NCI-H510A (cell line): ENCODE results near the gene TEP1.
A peak's percentile ranks its signal among the peaks of the same experiment; 100 is the strongest.
"Not testable (repeated sequence)": the region's sequence is repeated elsewhere in the genome, so short reads cannot be mapped to it uniquely, and the experiment has no call there.

Experiments used
- DNase-seq: peaks from one replicate; lab custom pipeline; 2025; lab: John Stamatoyannopoulos, UW

The TEP1 gene

DNA sequence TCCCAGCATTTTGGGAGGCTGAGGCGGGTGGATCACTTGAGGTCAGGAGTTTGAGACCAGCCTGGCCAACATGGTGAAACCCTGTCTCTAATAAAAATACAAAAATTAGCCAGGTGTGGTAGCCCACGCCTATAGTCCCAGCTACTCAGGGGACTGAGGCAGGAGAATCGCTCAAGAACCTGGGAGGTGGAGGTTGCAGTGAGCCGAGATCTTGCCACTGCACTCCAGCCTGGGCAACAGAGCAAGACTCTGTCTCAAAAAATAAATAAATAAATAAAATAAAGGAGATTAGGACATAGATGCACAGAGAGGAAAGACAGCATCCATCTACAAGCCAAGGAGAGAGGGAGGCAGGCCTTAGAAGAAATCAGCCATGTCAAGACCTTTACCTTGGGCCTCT is 72.3 kb downstream of the TEP1 start:
- not testable (repeated sequence) for DNase-seq

DNA sequence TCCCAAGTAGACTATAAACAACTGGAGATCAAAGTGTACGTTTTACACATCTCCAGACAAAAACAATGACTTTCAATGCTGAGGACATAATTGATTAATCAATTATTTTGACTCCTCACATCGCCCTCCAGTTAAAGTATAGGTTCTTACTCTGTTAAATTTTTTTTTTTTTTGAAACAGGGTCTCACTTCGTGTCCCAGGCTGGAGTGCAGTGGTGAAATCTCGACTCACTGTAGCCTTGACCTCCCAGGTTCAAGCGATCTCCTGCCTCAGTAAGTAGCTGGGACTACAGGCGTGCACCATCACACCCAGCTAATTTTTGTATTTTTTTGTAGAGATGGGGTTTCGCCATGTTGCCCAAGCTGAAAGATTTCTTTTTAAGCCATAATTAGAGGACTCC is 79.3 kb downstream of the TEP1 start:
- no peak for DNase-seq

DNA sequence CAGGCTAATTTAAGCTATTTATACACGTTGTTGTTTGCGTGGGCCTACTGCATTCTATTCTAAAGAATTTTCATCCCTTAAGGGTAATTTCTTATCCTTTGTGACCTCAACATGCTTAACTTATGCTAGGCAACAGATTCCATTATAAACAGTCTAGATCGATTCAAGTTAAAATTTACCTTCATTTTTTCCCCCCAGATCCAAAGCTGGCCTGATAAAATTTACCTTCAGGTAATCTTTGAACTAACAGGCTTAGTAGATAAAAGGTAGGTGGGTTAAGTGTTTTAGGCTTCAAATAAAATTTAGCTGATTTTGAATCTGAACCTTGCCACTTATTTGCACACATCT is 79.8 kb downstream of the TEP1 start:
- no peak for DNase-seq

DNA sequence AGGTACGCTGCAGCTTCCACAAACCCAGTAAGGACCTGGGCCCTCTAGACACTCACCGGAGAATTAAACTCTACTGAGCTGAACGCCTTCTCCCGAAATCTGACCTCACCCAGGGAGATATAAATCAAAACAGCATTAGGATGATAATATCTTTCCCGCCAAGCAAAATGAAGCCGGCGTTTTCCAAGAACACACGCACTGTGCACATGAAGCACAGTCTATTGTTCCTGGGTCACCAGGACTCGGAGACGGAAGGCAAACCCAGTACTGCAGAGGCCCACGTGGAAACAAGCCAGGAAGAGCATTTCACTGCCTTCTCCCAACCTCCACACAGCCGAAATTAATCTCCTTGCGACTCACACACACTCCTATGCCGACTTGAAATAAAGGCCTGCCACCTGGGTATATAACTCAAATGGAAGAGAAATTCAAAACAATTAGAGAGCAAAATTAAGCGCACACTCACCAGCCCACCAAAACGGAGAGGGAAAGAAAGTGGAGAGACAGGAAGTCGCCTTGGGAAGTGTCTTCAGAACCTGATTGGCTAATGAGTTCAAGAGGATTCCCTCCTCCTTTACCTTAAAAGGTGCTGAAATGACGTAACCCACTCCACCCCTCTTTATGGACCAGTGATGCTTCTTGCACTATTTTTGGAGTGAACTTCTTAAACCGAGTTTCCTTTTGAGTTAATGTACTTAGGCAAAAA is 80.4 kb downstream of the TEP1 start, which contains the start of gene CCNB1IP1:
TSS of gene CCNB1IP1 (minus strand) at position 492 of the 706 bp plus-strand sequence. CDS start 16,756 bp downstream, outside the sequence.
- peak; percentile 82 for DNase-seq

DNA sequence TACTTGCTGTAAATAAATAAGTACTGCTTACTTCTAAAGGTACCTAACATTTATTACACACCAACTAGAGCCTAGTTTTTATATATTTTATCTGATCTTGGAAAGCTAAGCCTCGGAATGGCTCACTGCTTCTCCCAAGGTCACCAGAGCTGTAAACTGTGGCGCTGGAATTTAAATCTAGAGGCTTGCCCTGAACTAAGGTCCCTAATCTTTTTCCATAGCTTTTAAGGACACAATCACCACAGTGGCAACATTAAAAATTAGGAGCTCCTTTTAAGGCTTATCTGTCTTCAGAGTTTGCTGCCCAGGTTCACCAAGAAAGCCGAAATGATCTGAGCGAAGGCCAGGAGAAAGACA is 80.9 kb downstream of the TEP1 start:
- DNase-seq: no peak

DNA sequence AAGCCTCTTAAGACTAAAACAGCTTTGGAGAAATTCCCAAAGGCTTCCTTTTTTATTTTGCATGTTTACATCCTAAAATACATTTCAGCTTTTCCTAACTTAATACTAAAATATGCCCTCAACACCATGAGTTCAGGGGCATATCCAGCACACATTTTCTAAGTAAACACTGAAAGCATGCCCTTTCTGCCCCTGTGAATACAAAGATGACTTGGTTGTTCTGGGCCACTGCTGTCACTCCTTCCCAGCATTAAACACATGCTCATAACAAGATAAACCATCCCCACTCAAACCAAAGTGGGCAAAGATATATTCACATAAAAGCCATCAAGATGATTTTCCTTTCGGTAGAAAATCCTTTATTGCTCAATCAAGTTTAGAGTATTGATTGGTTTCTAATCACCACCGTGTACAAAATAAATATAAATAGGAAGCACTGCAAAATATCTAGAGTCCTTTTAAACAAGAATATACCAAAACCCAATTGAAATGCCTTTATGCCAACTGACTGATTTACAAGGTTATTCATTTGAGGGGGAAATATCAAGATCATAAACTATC is 82.2 kb downstream of the TEP1 start:
- DNase-seq: no peak

DNA sequence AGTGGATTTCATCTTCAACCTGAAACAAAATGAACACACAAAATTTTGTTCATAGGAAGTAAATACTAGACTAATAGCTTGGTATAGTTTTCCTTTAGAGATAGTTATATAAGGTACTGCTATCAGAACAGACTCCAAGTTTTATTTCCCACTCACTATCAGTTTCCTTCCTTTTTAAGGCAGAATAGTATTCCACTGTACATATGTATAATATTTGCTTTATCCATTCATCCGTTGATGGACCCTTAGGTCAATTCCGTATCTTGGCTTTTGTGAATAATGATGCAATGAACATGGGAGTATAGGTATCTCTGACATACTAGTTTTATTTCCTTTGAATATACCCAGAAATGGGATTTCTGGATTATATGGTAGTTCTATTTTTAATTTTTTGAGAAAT is 83.9 kb downstream of the TEP1 start:
- no peak for DNase-seq

DNA sequence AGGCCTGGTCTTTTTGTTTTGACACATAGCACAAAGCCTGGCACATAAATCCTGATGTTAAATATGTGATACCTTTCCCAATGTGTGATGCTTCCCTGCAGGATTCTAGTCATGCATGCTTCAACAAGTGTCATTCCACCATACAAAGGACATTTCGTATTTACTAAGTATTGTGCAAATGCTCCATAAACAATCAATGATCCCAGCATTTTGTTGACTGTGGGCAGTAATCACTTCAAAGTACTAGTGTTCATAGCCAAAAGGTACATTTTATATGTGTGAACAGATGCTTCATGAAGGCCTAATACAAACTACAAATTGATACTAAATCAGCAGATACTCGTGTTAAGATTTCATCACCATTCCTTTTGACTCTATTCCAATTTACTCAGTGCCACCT is 84.6 kb downstream of the TEP1 start:
- DNase-seq: no peak

DNA sequence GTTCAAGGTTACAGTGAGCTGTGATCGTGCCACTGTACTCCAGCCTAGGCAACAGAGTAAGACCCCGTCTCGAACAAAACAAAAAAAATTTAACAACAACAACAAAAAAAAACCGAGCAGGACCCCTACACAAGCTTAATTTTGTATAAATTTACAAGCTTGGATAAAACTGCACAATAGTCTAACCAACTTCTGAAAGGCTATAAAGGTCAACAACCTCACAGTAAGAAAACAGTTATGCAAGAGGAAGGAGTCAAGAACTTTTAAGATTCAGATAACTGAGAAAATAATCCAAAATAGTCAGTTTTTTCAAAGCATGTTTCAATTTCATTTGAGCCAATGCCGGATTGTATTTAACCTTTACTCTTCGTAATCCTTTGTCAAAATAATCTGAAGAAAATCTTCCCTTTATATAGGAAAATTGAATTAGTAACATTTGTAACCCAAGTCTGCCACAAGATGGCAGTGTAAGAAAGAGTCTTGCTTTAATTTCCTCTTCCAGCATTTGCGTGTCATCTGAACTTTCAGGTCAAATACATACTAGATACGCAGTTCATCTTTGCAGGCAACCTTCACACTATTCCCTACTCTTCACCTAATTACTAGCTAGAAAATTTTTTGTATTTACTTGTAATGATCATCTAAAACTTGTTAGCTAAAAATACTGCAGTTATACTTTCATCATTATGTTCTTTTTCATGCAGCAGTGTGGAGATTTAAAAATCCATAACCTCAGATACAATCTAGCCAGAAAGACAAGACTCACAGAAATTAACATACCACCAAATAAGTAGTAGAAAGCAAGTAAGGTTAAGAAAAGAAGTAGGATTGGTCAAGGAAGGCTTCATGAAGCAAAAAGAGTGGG is 86.1 kb downstream of the TEP1 start:
- DNase-seq: no peak

DNA sequence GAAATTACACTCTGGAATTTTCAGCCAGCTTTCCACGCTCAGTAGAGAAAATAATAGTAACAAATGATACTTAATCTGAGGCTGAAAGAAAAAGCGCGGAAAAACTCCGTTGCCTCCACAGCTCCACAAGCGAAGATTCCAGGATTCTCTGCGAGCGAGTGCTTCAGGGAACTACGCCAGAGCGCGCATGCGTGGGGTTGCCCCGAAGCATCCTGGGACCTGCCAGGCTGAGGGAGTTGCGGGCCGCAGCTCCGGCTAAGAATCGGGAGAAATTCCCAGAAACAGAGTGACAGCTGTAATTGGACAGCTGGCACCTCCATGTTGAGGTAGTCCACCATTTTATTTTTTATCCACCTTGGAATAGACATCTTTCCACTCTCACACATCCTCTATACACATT is 95.6 kb downstream of the TEP1 start:
- no peak for DNase-seq
